Right cardiac atrium (tissue), 5 donors: Measurements from ENCODE around the gene G6PD. TPM values are rescaled to one million over a fixed set of nuclear protein-coding genes. Genes with fewer than 3 reads are reported as not detected.
A peak's percentile ranks its signal among the peaks of the same experiment; 100 is the strongest.
"Not testable (repeated sequence)": the region's sequence is repeated elsewhere in the genome, so short reads cannot be mapped to it uniquely, and the experiment has no call there.

Experiments used
- ATAC-seq, 2 donors: fragments of 200-7000 bp; cut with Tn5 transposase; one replicate each; pipeline versions ENCODE4 v1.8.0 to v1.9.1; 2020; ENCODE audit warnings: moderate library complexity in 2 of 2, mild to moderate bottlenecking in 1 of 2
- DNase-seq, 3 donors: peaks; one replicate each; pipeline ENCODE4 v3.0.0-alpha.2; 2020
- H3K27ac ChIP-seq: one replicate; pipeline ENCODE4 v1.5.1; 2013; ENCODE audit warnings: mild to moderate bottlenecking, low read length, control low read depth, moderate library complexity
- H3K27me3 ChIP-seq: one replicate; pipeline ENCODE4 v1.6.1; 2013; ENCODE audit not compliant: control insufficient read depth, insufficient read depth
- H3K4me1 ChIP-seq: one replicate; pipeline ENCODE4 v1.6.1; 2013; ENCODE audit warnings: low read length; ENCODE audit not compliant: control insufficient read depth, insufficient read depth
- H3K4me3 ChIP-seq: one replicate; pipeline ENCODE4 v1.5.1; 2013; ENCODE audit warnings: low read length, control low read depth
- H3K9me3 ChIP-seq: one replicate; pipeline ENCODE4 v1.6.1; 2013; ENCODE audit warnings: low read length; ENCODE audit not compliant: control insufficient read depth
- WGBS: extraction: QIAGEN DNeasy Blood & Tissue Kit; methylation state at CpG from one replicate; pipeline ENCODE4 v1.1.7; 2013; 5-methylcytosine and 5-hydroxymethylcytosine counted together
- intact Hi-C, 4 donors: fragments of 100-400 bp; cut with DNase I; formaldehyde crosslinking; loops; one replicate each; pipeline versions ENCODE4 v1.11.0 to v1.14.0; 2022 to 2023
- polyA plus RNA-seq: library from polyadenylated mRNA; stranded (reverse); fragments of 200-250 nt; gene quantifications from one replicate; pipeline ENCODE4 v1.2.3, GENCODE V29; 2013
- total RNA-seq, 4 donors: library from RNA; stranded (reverse); fragmentation: NEBNext Ultra II Directional; extraction: Animal tissue kit (Norgen Biotek cat#: 25700); gene quantifications; one replicate each; pipeline ENCODE4 v1.2.1, GENCODE V29; 2021
- donor health status: healthy with polysubstance abuse.
- donor health status: DM: no; HTN: yes; CAD: no.
- donor health status: DM: no; HTN: no; CAD: no.
- donor health status: DM: no; HTN: yes; CAD: no; lungs with severe emphysema.
- donor health status: DM: yes; HTN: yes; CAD: no.

The G6PD gene
- total and polyA plus RNA-seq, 5 donors: 13.2 to 26.4 (median 22.2) TPM

- DNase-seq, H3K4me1 ChIP-seq: not testable (repeated sequence)
These were observed 23.7 kb upstream of the G6PD start for GRCh38 chrX:154570361-154570760.

DNA sequence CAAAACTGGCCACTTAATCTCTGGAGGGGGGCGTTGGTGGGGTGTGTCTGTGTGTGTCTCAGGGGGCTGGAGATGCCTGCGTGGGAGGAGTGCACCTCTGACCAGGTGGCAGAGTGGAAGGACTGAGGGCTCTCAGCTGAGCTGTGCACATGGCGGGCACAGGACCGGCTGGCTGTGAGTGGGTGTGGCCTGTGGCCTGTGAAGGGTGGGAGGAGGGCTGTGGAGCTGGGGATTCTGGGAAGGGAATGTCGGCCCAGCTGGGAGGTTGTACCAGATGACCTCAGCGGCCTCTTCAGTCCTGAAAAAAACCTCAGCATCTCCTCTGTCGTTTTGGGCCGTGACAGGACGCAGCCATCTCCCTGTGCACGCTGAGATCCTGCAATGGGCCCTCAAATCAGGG lies 15.6 kb upstream of the G6PD start:
- H3K4me1 ChIP-seq, H3K4me3 ChIP-seq, DNase-seq, intact Hi-C loops, H3K27ac ChIP-seq, H3K9me3 ChIP-seq, H3K27me3 ChIP-seq: not testable (repeated sequence)
- ATAC-seq: peak; percentile 70 to 77
- WGBS: no CpG with 5 or more reads among the region's 10 CpGs

More at GRCh38 chrX:154570361-154570760, 23.7 kb upstream of the G6PD start:
- H3K4me3 ChIP-seq, H3K27ac ChIP-seq, intact Hi-C loops, H3K27me3 ChIP-seq, ATAC-seq, H3K9me3 ChIP-seq: not testable (repeated sequence)
- WGBS: no CpG with 5 or more reads among the region's 11 CpGs

DNA sequence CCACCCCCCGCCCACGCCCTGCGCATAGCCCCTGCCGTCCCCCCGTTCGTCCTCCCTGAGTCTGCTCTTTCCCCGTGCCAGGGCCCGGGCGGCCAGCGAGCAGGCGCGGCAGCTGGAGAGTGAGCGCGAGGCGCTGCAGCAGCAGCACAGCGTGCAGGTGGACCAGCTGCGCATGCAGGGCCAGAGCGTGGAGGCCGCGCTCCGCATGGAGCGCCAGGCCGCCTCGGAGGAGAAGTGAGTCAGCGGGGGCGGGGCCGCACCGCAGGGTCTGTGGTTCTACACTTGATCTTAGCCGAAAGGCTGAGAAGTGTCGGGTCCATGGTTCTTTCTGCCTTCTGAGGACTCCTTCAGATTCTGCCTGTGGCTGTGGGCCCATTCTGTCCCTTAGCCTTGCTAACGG lies 13.7 kb upstream of the G6PD start:
- H3K27ac ChIP-seq, ATAC-seq, H3K9me3 ChIP-seq, intact Hi-C loops, H3K27me3 ChIP-seq, H3K4me1 ChIP-seq, H3K4me3 ChIP-seq, DNase-seq: not testable (repeated sequence)
- 72% methylated on average over 12 of the region's 31 CpGs for WGBS

- H3K4me1 ChIP-seq, ATAC-seq, H3K27me3 ChIP-seq, H3K9me3 ChIP-seq, H3K27ac ChIP-seq, intact Hi-C loops, H3K4me3 ChIP-seq: not testable (repeated sequence)
- DNase-seq: peak in 1 of 3 donors; percentile 19
- 92% methylated on average over 8 of the region's 21 CpGs for WGBS
These were observed 12.2 kb upstream of the G6PD start for GRCh38 chrX:154558896-154559295.

- H3K4me3 ChIP-seq, H3K27me3 ChIP-seq, DNase-seq, ATAC-seq, intact Hi-C loops, H3K9me3 ChIP-seq, H3K4me1 ChIP-seq, H3K27ac ChIP-seq: not testable (repeated sequence)
- WGBS: 96% methylated on average over 4 of the region's 24 CpGs
These were observed 11.5 kb upstream of the G6PD start for GRCh38 chrX:154558060-154558690.

- H3K4me3 ChIP-seq, H3K27ac ChIP-seq, H3K27me3 ChIP-seq, H3K4me1 ChIP-seq, intact Hi-C loops, H3K9me3 ChIP-seq: not testable (repeated sequence)
- WGBS: 88% methylated on average over 9 of the region's 18 CpGs
- DNase-seq (peak in 1 of 3 donors; percentile 10), ATAC-seq (peak in 1 of 2 donors; percentile 25)
These were observed 5.6 kb upstream of the G6PD start for GRCh38 chrX:154552112-154552806.

- no peak overlapping the region for H3K4me3 ChIP-seq
- WGBS: 74% methylated on average over 1 of the region's 1 CpG
- no peak for ATAC-seq
These were observed 3.1 kb upstream of the G6PD start for GRCh38 chrX:154549766-154550165.

DNA sequence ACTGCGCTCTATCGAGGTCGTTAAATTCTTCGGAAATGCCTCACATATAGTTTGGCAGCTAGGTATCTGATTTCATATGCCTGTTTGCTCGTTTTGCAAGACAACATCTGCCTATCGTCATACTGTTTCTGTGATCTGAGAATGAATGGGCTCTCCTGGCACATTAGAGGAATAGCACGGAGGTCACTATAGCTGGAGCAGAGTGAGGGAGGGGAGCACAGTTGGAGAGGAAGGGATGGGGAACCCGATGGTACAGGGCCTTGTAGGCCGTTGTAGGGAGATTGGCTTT lies 1.3 kb upstream of the G6PD start:
- Histone ChIP-seq H3K4me3 (peak overlapping the region; percentile 58), H3K9me3 (no peaks in the 10 kb centered on the region), H3K27me3 (no peaks in the 10 kb centered on the region), H3K27ac (peak overlapping the region; percentile 84), H3K4me1 (no peaks in the 10 kb centered on the region)
- intact Hi-C loops: no loop called here
- peak in 1 of 3 donors; percentile 1 for DNase-seq
- no peak for ATAC-seq
- WGBS: under 1% methylated on average over 9 of the region's 9 CpGs

More at GRCh38 chrX:154549766-154550165, 3.1 kb upstream of the G6PD start:
- DNase-seq: no peak
- Histone ChIP-seq H3K27me3 (no peaks in the 10 kb centered on the region), H3K4me1 (no peaks in the 10 kb centered on the region), H3K9me3 (no peaks in the 10 kb centered on the region), H3K27ac (no peak overlapping the region)
- intact Hi-C loops: no loop called here

DNA sequence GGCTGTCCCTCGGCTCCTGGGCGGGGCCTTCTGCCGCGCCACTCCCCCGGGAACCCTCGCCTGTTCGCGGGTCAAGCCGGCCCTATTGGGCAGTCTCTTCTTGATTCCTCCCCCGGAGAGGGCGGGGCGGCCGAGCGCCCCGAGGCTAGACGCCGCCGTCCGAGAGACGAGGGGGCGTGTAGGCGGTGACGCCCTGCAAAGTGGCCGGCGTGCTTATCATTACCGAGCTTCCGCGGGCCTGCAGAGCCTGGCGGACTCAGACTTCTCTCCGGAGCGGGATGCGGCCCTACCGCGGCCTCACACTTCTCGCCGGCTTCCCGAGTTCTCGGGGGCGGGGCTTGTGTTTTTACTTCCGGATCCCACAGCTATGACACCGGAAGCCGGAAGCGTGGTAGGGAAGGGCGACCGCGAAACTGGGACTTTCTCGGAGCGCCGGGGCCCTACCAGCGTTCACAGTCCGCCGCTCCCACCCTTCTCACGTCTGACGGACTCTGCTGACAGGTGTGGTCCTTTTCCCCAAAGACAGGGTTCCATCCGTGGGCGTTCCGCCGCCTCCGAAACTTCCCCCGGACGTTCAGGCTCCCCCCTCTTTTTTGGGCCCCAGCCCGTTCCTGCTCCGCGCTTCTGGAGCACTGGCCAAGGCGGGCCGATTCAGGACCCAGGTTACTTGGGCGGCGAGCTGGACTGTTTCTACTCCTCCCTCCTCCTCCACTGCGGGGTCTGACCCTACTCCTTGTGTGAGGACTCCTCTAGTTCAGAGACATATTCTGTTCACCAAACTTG lies 790 bp upstream of the G6PD start, which contains the start of gene IKBKG:
TSS of gene IKBKG (plus strand) at position 376 of the 783 bp plus-strand sequence. CDS start 4,383 bp downstream, outside the sequence.
- under 1% methylated on average over 69 of the region's 69 CpGs for WGBS
- no peaks in the 10 kb centered on the region for H3K27me3 ChIP-seq
- intact Hi-C loops: no loop called here
- ATAC-seq (peak; percentile 94 to 96), DNase-seq (peak; percentile 90 to 97 (median 96))
- H3K9me3 ChIP-seq: no peaks in the 10 kb centered on the region
- peak within 1 kb of the TSS; percentile 84 for H3K27ac ChIP-seq
- peaks cover 4% of the 10 kb centered on the region for H3K4me1 ChIP-seq
- peak within 1 kb of the TSS; percentile 58 for H3K4me3 ChIP-seq

- DNase-seq: peak in 1 of 3 donors; percentile 23
- H3K9me3 ChIP-seq: no peaks in the 10 kb centered on the region
- no peak overlapping the region for H3K27ac ChIP-seq
- H3K27me3 ChIP-seq: no peaks in the 10 kb centered on the region
- H3K4me1 ChIP-seq: peaks cover 13% of the 10 kb centered on the region
- 95% methylated on average over 17 of the region's 17 CpGs for WGBS
- intact Hi-C loops: no loop called here
- ATAC-seq: no peak
- peak overlapping the region; percentile 58 for H3K4me3 ChIP-seq
These were observed 872 bp downstream of the G6PD start for GRCh38 chrX:154545673-154546274.
